Activated T-cell treated with anti-CD3 and anti-CD28 coated beads, Interleukin-2, amount 50 U/mL, for 24 hours (primary cell): Measurements from ENCODE around the gene INPP4A.
A peak's percentile ranks its signal among the peaks of the same experiment; 100 is the strongest.

ENCODE experiments used
- DNase-seq: peaks from one replicate; pipeline ENCODE4 v3.0.0-alpha.2; 2020
- H3K27ac Mint-ChIP-seq: 2 replicates; pipeline ENCODE4 v1.8.0; 2020; ENCODE audit warnings: mild to moderate bottlenecking, mixed read lengths
- H3K27me3 Mint-ChIP-seq: 2 replicates; pipeline ENCODE4 v1.8.0; 2020; ENCODE audit warnings: mixed read lengths
- H3K36me3 Mint-ChIP-seq: 2 replicates; pipeline ENCODE4 v1.8.0; 2020; ENCODE audit warnings: low read depth, mixed read lengths
- H3K4me1 Mint-ChIP-seq: 2 replicates; pipeline ENCODE4 v1.8.0; 2020; ENCODE audit warnings: low read depth, mixed read lengths
- H3K4me3 Mint-ChIP-seq: 2 replicates; pipeline ENCODE4 v1.8.0; 2020; ENCODE audit warnings: mild to moderate bottlenecking, moderate library complexity, mixed read lengths
- H3K9me3 Mint-ChIP-seq: 2 replicates; pipeline ENCODE4 v1.8.0; 2020; ENCODE audit warnings: mixed read lengths

Gene INPP4A

GRCh38 chr2:98510322-98510662, 65.6 kb downstream of the INPP4A start:
- Mint-ChIP-seq H3K36me3 (peaks cover 21% of the 10 kb centered on the region), H3K27me3 (no peaks in the 10 kb centered on the region), H3K4me3 (no peak overlapping the region), H3K4me1 (peaks cover 95% of the 10 kb centered on the region), H3K9me3 (no peaks in the 10 kb centered on the region), H3K27ac (peak overlapping the region; percentile 27)
- no peak for DNase-seq

GRCh38 chr2:98511981-98512380, 67.3 kb downstream of the INPP4A start:
- H3K4me1 Mint-ChIP-seq, result peaks cover 95% of the 10 kb centered on the region
- no peaks in the 10 kb centered on the region for H3K9me3 Mint-ChIP-seq
- DNase-seq, result no peak
- peak overlapping the region; percentile 37 for H3K27ac Mint-ChIP-seq
- no peaks in the 10 kb centered on the region for H3K27me3 Mint-ChIP-seq
- H3K36me3 Mint-ChIP-seq, result peaks cover 13% of the 10 kb centered on the region
- H3K4me3 Mint-ChIP-seq, result no peak overlapping the region

GRCh38 chr2:98512699-98513098, 68.0 kb downstream of the INPP4A start:
- Mint-ChIP-seq H3K27me3 (no peaks in the 10 kb centered on the region), H3K4me3 (no peak overlapping the region), H3K27ac (no peak overlapping the region), H3K9me3 (no peaks in the 10 kb centered on the region), H3K36me3 (peaks cover 9% of the 10 kb centered on the region), H3K4me1 (peaks cover 95% of the 10 kb centered on the region)
- DNase-seq, result no peak

GRCh38 chr2:98514096-98514639, 69.5 kb downstream of the INPP4A start:
- Mint-ChIP-seq H3K4me1 (peaks cover 92% of the 10 kb centered on the region), H3K27ac (peak overlapping the region; percentile 57), H3K27me3 (no peaks in the 10 kb centered on the region), H3K4me3 (no peak overlapping the region), H3K36me3 (peaks cover 6% of the 10 kb centered on the region), H3K9me3 (no peaks in the 10 kb centered on the region)
- no peak for DNase-seq

- Mint-ChIP-seq H3K9me3 (no peaks in the 10 kb centered on the region), H3K4me3 (no peak overlapping the region), H3K27ac (peak overlapping the region; percentile 76), H3K36me3 (peaks cover 13% of the 10 kb centered on the region), H3K4me1 (peaks cover 87% of the 10 kb centered on the region), H3K27me3 (no peaks in the 10 kb centered on the region)
- DNase-seq, result no peak
These were observed 70.2 kb downstream of the INPP4A start for GRCh38 chr2:98514879-98515249.

GRCh38 chr2:98515250-98515991, 70.8 kb downstream of the INPP4A start:
- no peaks in the 10 kb centered on the region for H3K9me3 Mint-ChIP-seq
- H3K27ac Mint-ChIP-seq, result peak overlapping the region; percentile 76
- H3K4me1 Mint-ChIP-seq, result peaks cover 81% of the 10 kb centered on the region
- no peak overlapping the region for H3K4me3 Mint-ChIP-seq
- no peak for DNase-seq
- peaks cover 19% of the 10 kb centered on the region for H3K36me3 Mint-ChIP-seq
- H3K27me3 Mint-ChIP-seq, result no peaks in the 10 kb centered on the region

- no peaks in the 10 kb centered on the region for H3K9me3 Mint-ChIP-seq
- H3K4me3 Mint-ChIP-seq, result no peak overlapping the region
These were observed 71.9 kb downstream of the INPP4A start for GRCh38 chr2:98516571-98516970.

GRCh38 chr2:98517636-98518035, 73.0 kb downstream of the INPP4A start:
- no peak overlapping the region for H3K27ac Mint-ChIP-seq
- no peak for DNase-seq
- H3K27me3 Mint-ChIP-seq, result no peaks in the 10 kb centered on the region
- H3K36me3 Mint-ChIP-seq, result peaks cover 31% of the 10 kb centered on the region
- H3K4me1 Mint-ChIP-seq, result peaks cover 62% of the 10 kb centered on the region
- no peak overlapping the region for H3K4me3 Mint-ChIP-seq
- no peaks in the 10 kb centered on the region for H3K9me3 Mint-ChIP-seq

More at GRCh38 chr2:98516571-98516970, 71.9 kb downstream of the INPP4A start:
- H3K27ac Mint-ChIP-seq, result peak overlapping the region; percentile 83
- H3K36me3 Mint-ChIP-seq, result peaks cover 25% of the 10 kb centered on the region
- no peaks in the 10 kb centered on the region for H3K27me3 Mint-ChIP-seq
- DNase-seq, result no peak
- peaks cover 72% of the 10 kb centered on the region for H3K4me1 Mint-ChIP-seq

GRCh38 chr2:98518101-98518500, 73.4 kb downstream of the INPP4A start:
- Mint-ChIP-seq H3K27ac (no peak overlapping the region), H3K27me3 (no peaks in the 10 kb centered on the region), H3K4me1 (peaks cover 58% of the 10 kb centered on the region), H3K9me3 (no peaks in the 10 kb centered on the region), H3K4me3 (no peak overlapping the region), H3K36me3 (peaks cover 36% of the 10 kb centered on the region)
- peak; percentile 71 for DNase-seq

- H3K4me3 Mint-ChIP-seq, result no peak overlapping the region
- peak overlapping the region; percentile 77 for H3K27ac Mint-ChIP-seq
- no peak for DNase-seq
- H3K4me1 Mint-ChIP-seq, result peaks cover 48% of the 10 kb centered on the region
- peaks cover 41% of the 10 kb centered on the region for H3K36me3 Mint-ChIP-seq
- no peaks in the 10 kb centered on the region for H3K27me3 Mint-ChIP-seq
- no peaks in the 10 kb centered on the region for H3K9me3 Mint-ChIP-seq
These were observed 74.5 kb downstream of the INPP4A start for GRCh38 chr2:98519156-98519555.

- Mint-ChIP-seq H3K27me3 (no peaks in the 10 kb centered on the region), H3K9me3 (no peaks in the 10 kb centered on the region), H3K4me1 (peaks cover 42% of the 10 kb centered on the region), H3K27ac (no peak overlapping the region), H3K4me3 (no peak overlapping the region), H3K36me3 (peaks cover 47% of the 10 kb centered on the region)
- DNase-seq, result no peak
These were observed 75.2 kb downstream of the INPP4A start for GRCh38 chr2:98519851-98520250.

GRCh38 chr2:98520806-98521205, 76.1 kb downstream of the INPP4A start:
- no peaks in the 10 kb centered on the region for H3K27me3 Mint-ChIP-seq
- H3K4me1 Mint-ChIP-seq, result peaks cover 36% of the 10 kb centered on the region
- peaks cover 55% of the 10 kb centered on the region for H3K36me3 Mint-ChIP-seq

GRCh38 chr2:98521266-98521665, 76.6 kb downstream of the INPP4A start:
- H3K9me3 Mint-ChIP-seq, result no peaks in the 10 kb centered on the region

More at GRCh38 chr2:98520806-98521205, 76.1 kb downstream of the INPP4A start:
- Mint-ChIP-seq H3K4me3 (no peak overlapping the region), H3K9me3 (no peaks in the 10 kb centered on the region), H3K27ac (no peak overlapping the region)
- DNase-seq, result no peak

GRCh38 chr2:98522854-98523253, 78.2 kb downstream of the INPP4A start:
- H3K4me3 Mint-ChIP-seq, result no peak overlapping the region
- H3K27me3 Mint-ChIP-seq, result no peaks in the 10 kb centered on the region
- peaks cover 26% of the 10 kb centered on the region for H3K4me1 Mint-ChIP-seq
- H3K9me3 Mint-ChIP-seq, result no peaks in the 10 kb centered on the region
- H3K36me3 Mint-ChIP-seq, result peaks cover 72% of the 10 kb centered on the region
- no peak for DNase-seq
- H3K27ac Mint-ChIP-seq, result no peak overlapping the region

More at GRCh38 chr2:98521266-98521665, 76.6 kb downstream of the INPP4A start:
- DNase-seq, result no peak
- no peak overlapping the region for H3K4me3 Mint-ChIP-seq
- H3K27me3 Mint-ChIP-seq, result no peaks in the 10 kb centered on the region
- H3K36me3 Mint-ChIP-seq, result peaks cover 59% of the 10 kb centered on the region
- peaks cover 31% of the 10 kb centered on the region for H3K4me1 Mint-ChIP-seq
- no peak overlapping the region for H3K27ac Mint-ChIP-seq

- peaks cover 75% of the 10 kb centered on the region for H3K36me3 Mint-ChIP-seq
- H3K4me1 Mint-ChIP-seq, result peaks cover 20% of the 10 kb centered on the region
- DNase-seq, result no peak
- H3K27me3 Mint-ChIP-seq, result no peaks in the 10 kb centered on the region
- H3K4me3 Mint-ChIP-seq, result no peak overlapping the region
- no peak overlapping the region for H3K27ac Mint-ChIP-seq
- no peaks in the 10 kb centered on the region for H3K9me3 Mint-ChIP-seq
These were observed 79.5 kb downstream of the INPP4A start for GRCh38 chr2:98524168-98524567.
